ENCODE results near the gene SPAG6.
"Not testable (repeated sequence)": the region's sequence is repeated elsewhere in the genome, so short reads cannot be mapped to it uniquely, and the experiment has no call there.

SPAG6 gene

DNA sequence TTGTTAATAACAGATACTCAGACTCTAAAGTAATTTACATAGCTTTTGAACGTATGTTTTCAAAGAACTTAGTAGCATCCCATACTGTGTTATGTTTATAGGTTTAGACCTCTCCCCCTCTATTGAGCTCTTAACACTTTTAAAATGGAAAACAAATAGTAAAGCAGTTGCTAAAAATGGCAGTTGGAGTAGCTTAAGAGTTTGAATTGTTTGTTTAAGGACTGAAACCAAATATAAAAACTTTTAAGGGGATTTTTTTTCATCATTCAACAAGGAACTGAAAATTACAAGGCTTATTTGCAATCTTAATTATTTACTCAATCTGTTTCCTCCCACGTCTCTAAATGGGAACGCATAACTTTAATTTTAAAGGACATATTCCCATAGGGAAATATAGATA lies 1.6 kb upstream of the SPAG6 start:
- no peak for DNase-seq

DNA sequence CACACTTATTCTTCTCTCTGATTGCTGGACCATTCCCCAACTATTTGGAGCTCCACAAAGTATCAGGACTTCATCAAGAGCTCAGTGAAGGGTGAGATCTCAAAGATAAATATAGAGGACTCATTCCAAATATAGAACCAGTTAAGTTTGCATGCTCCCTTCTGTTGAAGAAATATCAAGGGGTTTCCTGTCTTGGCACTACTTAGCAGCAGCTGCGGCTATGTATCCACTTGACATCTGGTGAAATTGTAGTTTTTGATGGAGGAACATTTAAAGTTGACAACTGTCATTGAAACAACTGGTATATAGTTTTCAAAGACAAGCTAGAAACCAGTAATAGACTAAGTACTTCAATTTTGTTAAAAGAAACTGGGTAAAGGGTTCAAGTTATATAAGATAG lies 1.0 kb upstream of the SPAG6 start:
- DNase-seq: no peak

DNA sequence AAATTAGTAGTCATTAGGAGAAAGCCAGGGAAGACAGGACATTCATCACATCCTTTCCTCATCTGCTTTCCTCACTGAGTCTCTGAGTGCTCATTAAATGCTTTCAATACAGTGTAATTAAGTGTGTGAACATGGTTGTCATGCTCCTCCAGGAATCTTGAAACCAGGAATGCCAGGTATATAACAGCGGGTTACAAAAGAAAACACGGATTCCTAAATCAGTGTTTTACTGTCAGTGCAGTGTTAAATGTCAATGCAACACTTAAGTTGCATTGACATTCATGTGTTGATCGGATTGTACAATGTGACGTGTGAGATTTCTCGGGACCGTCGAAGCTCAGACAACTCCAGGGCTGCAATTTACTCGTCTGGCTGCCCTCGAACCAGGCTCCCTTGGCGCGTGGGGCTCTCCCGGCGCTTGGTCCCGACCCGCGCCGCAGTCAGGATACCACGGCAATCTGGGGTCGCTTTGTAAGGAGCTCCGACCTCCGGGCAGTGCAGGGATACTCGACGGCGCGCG lies 455 bp upstream of the SPAG6 start:
- no peak for DNase-seq

DNA sequence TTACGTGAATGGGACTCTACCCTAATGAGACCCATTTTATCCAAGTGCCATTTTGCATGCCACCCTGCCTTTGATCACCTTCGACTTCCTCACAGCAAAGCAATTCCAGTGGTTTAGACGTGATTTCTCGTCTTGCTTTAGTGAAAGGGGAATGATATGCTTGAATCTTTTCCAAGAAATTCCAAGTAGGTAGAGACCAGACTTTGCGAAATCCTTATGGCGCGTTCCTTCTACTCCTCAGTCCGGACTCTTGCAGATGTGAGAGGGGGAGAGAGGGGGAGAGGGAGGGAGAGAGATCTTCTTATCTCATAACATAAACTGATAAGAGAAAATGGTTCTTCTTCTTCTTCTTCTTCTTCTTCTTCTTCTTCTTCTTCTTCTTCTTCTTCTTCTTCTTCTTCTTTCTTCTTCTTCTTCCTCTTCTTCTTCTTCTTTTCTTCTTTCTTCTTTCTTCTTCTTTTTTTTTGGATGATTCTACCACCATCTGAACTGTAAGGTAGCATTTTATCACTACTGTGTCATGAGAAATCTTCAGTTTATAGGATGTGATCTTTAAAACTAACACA lies 883 bp downstream of the SPAG6 start:
- no peak for DNase-seq

DNA sequence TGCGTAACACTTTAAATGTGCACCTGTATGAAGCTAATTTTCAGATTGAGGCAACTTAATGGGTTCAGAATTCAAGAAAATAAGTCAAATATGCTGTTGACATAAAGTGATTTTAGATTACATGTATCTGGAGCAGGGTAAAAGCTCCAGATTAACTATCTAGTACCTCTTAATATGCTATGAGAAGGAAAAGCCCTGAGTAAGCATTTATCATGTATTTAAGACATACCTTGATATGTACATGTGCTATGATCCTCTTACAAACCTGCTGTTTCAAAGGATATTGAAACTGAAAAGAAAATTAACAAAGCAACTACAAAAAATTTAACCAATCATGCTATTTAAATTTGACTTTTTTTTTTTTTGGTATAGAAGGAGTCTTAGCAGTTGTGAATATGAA lies 4.5 kb downstream of the SPAG6 start:
- no peak for DNase-seq

DNA sequence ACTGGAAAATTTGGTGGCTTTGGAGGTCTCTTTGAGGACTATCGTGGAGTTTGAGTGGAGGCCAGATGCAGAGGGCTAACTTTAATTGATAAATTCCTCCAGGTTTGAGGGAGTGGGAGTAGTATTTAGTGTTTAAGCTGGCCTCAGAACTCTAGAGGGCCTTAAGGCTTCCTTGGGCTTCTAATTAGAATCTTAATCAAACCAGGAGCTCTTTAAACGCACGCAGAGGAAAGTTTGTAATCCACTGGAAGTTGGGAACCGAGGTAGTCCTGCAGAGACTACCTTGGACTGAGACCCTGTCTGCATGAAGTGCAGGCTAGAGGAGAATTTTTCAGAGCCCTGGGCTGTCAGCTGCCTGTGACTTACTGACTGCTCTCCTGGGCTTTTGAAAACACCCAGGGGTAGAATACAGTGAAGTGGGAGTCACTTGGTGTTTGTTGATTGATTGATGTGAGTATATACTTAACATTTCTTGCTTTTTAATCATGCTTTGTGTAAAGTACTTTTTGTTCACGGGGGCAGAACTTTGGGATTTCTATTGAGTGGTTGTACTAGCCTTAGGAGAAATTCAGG lies 5.9 kb downstream of the SPAG6 start:
- no peak for DNase-seq

DNA sequence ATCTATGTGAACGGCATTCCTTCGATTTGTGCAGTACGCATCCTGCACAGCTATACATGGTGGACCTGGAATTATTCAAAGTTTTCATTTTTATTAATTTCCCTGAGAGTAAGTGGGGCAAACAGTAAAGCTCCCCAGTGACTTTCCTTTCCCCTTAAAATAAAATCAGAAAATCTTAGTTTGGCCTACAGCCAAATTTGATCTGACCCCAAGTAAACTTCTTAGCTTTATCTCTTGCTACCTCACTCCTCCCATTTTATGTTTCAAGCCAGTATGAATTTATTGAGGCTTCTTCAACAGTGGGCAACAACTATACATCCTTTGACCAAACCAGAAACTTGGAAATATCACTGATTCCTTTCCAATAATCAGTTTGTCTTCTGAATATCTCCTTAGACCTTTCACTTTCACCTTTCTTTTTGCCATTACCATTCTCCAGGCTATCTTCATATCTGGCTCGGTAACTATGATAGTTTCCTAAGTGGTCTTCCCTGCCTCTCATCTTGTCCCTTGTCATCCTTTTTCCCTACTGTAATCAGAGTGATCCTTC lies 11.1 kb downstream of the SPAG6 start:
- DNase-seq: no peak

DNA sequence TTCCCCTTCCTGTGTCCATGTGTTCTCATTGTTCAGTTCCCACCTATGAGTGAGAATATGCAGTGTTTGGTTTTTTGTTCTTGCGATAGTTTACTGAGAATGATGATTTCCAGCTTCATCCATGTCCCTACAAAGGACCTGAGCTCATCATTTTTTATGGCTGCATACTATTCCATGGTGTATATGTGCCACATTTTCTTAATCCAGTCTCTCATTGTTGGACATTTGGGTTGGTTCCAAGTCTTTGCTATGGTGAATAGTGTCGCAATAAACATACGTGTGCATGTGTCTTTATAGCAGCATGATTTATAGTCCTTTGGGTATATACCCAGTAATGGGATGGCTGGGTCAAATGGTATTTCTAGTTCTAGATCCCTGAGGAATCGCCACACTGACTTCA lies 12.5 kb downstream of the SPAG6 start:
- not testable (repeated sequence) for DNase-seq

DNA sequence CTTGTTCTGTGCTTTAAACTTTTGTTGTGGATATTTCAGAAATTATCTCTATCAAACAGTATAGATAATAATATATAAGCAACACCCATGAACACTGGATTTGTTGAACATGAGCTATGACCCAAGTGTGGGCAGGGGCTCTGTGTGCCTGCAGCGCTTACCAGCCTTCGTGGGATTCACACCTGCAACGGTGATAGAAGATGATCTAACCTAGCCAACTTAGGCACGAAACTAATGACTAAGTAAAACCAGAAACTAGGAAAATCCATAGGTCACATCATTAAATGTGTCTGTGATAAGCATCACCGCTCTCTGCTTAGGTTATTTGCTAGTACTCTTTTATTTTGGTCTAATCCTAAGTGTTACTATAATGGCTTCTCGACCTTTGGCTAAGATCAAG lies 18.0 kb downstream of the SPAG6 start:
- DNase-seq: no peak

DNA sequence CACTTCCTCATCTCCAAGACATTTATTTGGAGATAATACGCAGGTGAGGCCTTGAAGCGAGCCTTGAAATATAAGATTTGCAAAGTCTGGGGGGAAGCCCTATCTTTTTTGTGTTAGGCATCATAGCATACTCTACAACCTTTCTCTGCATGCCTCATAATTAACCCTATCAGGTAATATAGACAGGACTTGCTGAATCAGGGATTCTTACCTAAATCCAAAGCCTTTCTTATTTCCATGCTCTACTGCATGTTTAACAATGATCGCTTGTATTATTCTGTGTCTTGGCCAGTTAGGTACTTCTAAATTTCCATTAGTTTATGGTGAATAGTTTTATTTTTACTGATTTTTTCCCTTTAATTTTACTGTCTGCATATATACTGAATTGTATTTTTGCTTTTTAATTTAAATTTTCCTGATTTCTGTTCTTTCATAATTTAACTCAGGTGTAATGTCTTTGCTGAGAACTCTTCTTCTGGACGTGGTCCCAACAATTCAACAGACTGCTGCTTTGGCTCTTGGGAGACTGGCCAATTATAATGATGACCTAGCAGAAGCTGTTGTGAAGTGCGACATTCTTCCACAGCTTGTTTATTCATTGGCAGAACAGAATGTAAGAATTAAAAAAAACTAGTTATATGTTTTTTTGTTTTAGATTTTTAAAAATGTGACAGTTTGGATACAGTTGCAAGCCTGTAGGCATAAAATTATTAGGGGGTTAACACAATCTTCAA lies 19.3 kb downstream of the SPAG6 start:
- DNase-seq: no peak

DNA sequence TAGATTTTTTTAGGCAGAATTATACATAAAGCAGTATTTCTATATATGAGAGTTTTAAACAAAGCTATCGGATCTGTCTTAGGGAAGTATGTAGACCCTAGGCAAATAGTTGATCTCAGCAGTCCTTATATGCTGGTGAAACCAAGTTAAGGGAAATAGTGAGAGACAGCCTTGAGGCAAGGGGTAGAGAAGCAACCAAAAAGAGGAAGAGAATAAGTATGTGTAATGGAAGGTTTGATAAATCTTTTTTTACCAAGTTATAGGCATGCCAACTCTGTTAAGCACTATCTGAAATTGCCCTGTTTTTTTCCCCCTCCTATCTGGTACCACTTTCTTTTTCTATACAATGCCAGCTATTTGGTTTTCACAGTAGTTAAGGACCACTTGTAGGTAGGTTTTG lies 19.9 kb downstream of the SPAG6 start:
- DNase-seq: no peak

DNA sequence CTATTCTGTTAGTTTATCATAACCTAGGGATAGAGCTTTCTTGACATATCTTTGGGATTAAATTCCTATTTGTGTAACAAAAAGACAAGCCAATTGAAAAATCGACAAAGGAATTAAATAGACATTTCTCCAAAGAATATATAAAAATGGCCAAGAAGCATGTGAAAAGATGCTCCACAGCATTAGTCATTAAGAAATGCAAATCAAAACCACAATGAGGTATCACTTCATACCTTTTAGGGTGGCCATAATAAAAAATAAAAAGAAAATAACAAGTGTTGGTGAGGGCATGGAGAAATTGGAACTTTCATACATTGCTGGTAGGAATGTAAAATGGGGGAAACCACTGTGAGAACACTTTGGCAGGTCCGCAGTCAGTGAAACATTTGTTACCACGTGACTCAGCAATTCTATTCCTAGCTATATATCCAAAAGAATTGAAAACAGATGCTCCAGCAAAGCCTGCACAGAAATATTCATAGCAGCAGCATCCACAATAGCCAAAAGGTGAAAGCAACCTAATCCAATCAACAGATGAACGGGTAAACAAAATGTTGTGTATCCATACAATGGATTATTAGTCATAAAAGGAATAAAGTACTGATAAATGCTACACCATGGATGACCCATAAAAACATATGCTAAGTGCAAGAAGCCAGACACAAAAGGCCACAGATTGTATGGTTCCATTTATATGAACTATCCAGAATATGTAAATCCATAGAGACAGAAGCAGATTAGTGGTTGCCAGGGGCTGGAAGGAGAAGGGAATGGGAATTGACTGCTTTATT lies 20.5 kb downstream of the SPAG6 start:
- DNase-seq: no peak

DNA sequence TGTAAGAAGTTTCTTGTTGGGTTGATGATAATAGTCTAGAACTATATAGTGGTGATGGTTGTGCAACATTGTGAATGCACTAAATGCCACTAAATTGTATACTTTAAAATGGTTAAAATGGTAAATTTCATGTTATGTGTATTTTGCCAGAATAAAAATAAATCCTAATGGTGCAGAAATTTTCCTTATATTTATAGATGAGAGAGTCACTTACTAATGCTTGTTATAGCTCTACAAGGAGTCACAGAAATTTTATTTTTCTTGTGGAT lies 21.1 kb downstream of the SPAG6 start:
- DNase-seq: no peak

DNA sequence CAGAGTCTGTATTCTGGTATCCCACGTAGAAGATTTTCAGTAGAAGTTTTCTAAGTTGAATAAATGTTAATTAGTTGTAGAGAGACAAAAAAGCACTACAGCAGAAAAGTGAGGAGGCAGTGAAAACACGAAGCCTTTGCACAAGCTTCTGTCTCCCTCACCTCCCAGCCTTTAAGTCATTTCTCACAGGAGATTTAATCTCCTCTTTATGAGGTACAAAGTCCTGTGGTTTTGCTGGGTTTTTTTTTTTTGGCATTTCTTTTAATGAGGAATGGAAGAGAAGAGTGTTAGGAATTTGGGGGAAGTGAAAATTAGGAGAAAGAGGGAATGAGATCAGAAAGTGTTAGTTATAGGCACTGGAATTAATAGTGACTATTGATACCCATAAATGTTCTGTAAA lies 21.5 kb downstream of the SPAG6 start:
- no peak for DNase-seq

DNA sequence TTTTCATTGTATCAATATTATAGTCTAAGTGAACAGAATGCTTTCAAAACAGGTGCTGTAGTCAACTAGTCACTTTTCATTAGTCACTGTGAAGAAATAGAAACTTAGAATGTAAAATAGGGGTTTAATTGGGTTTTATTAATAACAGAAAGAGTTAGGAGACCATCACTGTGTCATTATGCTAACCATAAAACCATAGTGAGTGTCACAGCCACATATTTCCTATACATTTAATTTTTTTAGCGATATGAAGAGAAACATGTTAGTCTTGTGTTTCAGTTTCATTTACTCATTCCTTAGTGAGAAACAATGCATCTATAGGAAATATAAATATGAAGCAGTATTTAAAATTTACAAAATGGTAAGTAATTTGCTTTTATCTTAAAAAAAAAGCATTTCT lies 22.2 kb downstream of the SPAG6 start:
- no peak for DNase-seq

DNA sequence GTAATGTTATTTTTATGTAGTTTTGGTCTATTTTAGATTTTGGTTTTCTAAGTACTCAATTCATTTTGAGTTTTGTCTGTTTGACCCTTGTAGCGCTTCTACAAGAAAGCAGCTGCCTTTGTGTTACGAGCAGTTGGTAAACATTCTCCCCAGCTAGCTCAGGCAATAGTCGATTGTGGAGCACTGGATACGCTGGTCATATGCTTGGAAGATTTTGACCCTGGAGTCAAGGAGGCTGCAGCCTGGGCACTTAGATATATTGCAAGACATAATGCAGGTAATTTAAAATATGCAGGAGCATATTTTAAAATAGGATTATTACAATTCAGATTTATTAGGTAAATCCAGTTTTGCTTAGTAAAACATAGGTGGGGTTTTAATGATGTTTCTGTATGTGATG lies 23.1 kb downstream of the SPAG6 start:
- no peak for DNase-seq

DNA sequence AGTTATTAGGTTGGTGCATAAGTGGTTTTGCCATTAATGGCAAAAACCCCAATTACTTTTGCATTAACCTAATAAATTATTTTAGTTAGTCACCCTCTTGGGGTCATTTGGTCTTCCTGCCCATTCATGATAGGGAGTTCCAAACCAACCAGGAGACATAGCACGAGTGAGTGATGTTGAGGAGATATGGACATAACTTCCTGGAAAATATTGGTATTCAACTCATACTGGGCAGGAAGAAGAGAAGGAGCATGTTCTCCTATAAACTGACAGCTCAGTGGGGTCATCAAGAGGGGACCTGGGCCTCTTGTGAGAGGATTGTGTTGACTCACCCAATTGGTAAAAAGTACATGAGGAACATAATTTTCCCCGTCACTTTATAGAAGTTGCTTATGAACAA lies 23.7 kb downstream of the SPAG6 start:
- no peak for DNase-seq

DNA sequence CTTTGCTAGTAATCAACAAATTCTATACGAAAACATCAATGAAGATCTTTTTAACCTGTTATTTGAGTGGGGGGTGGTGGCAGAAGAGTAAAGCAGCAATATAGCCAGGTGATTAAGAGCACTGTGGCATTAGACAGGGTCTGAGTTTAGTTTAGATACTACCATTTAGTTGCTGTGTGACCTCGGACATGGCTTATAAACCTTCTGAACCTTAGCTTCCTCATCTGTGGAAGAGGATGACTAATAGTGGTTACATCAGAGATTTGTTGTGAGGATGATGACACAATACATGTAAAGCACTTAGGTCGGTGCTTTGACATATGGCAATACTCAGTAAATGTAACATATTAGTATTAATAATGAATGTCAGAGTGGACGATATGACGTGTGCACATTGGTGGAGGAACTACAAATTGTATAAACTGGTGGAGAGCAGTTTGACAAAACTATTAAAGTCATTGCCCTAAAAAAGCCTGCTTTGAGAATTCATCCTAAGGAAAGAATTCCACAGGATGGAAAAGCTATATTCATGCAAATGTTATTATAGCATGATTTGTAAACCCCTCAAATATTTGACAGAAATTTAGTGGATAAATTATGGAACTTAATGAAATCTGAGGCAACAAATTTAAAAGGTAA lies 24.3 kb downstream of the SPAG6 start:
- DNase-seq: no peak

DNA sequence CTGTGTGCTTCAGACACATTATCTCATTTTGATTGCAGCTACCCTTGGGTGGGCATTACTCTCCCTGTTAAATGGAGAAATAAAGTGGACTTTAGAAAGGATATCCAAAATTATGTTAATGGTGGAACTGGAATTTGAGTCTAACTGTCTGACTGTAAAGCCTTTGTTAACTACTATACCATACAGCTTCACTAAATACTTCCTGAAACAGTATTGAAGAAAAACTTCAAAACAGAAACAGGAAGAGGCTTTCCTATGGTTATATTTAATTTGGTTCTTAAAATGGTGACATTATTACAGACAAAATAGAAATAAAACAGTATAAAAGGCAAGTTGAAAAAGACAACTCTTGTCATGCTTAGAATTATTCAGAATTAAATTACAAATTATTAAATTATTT lies 25.0 kb downstream of the SPAG6 start:
- no peak for DNase-seq

DNA sequence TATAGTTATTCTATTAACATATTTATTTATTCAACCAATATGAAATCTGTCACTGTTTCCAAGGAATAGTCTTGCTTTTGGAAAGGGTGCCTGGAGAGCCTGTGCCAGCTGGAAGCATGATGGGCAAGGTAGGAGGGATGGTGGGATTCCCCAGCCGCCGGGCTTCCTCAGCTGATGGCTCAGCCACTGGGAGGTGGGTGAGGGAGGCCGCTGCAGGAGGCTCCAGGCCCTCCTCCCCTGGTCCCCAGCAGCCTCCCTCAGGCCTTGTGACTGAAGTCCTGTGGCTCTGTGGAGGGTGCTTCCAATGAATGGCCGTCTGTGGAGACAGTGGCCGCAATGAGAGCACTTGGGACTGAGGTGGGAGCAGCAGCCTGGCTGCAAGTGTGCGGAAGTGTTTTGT lies 27.0 kb downstream of the SPAG6 start:
- DNase-seq: no peak

DNA sequence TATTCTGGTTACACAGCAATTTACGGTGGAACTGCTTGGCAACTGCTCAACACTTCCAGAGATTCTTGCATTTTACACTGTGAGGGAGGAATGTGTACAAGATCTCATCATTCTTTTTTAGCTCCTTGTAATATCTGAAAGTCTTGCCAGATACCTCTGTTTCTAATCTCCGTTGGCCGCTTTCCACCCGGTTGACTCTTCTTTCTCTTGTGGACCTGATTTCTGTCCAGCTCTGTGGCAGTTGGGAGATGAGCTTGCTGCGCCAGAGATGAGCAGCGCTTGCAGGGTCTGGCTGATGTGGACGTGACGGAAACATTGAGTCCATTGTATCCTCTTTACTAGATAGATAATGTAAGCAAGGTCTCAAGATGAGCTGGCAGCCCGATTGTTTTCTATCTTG lies 27.6 kb downstream of the SPAG6 start:
- DNase-seq: no peak

DNA sequence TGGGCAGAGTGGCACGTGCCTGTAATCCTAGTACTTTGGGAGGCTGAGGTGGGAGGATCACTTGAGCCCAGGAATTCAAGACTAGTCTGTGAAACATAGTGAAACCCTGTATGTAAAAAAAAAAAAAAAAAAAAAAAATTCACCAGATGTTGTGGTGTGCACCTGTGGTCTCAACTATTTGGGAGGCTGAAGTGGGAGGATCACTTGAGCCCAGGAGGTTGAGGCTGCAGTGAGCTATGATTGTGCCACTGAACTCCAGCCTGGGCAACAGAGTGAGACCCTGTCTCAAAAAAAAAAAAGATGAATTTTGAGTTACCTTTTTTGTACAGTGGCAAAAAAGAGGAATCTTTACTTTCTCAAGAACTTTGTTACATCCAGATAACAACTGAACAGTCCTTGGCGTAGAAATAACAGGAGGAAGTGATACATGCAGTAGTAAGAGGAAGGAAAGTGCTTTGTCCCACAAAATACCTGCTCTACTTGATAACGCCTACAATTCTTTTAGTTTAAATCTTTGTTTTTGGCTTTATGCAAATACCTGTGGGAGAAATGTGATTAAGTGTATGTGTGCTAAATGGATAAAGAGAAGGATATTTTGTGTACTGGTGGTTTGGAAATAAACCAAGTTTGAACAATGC lies 29.3 kb downstream of the SPAG6 start:
- no peak for DNase-seq

DNA sequence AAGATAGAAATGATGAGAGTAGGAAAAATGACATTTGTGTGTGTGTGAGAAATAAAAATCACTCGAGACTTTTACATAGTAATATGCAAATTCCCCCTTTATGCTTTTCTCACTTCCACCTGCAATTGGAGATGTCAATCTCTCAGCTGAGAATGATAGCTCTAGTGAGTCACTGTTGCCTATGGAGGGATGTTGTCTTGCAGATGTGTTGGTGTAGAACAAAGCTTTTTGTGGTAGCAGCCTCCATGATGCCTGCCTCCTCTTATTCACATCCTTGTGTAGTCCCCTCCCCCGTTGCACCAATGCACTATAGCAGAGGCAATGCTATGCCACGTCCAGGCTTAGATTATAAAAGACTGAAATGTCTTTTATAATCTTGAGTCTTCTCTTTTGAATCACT lies 33.8 kb downstream of the SPAG6 start:
- DNase-seq: no peak

All from NCI-H1105 treated with DMSO at 0.1 percent for 48 hours (cell line).